HUES6 (cell line): ENCODE results near the gene NHEJ1.
A peak's percentile ranks its signal among the peaks of the same experiment; 100 is the strongest.

ENCODE experiments used
- H3K27ac ChIP-seq: 2 replicates; pipeline ENCODE4 v1.7.0; 2013; ENCODE audit warnings: low read depth, mild to moderate bottlenecking, low read length, inconsistent platforms
- H3K27me3 ChIP-seq: 2 replicates; pipeline ENCODE4 v1.6.1; 2013; ENCODE audit warnings: low read length; ENCODE audit not compliant: control insufficient read depth, insufficient read depth
- H3K36me3 ChIP-seq: 2 replicates; pipeline ENCODE4 v1.6.1; 2013; ENCODE audit warnings: low read length; ENCODE audit not compliant: control insufficient read depth, insufficient read depth
- H3K4me1 ChIP-seq: 2 replicates; pipeline ENCODE4 v1.6.1; 2013; ENCODE audit warnings: low read length; ENCODE audit not compliant: control insufficient read depth, insufficient read depth
- H3K4me3 ChIP-seq: 2 replicates; pipeline ENCODE4 v1.5.1; 2013; ENCODE audit warnings: low read depth, low read length
- H3K9ac ChIP-seq: one replicate; pipeline ENCODE4 v1.6.1; 2013; ENCODE audit warnings: mild to moderate bottlenecking, low read length
- H3K9me3 ChIP-seq: 2 replicates; pipeline ENCODE4 v1.6.1; 2013; ENCODE audit warnings: low read depth, low read length; ENCODE audit not compliant: control insufficient read depth, insufficient read depth

Gene NHEJ1

GRCh38 chr2:219159771-219160185 lies 837 bp downstream of the NHEJ1 start:
- Histone ChIP-seq H3K36me3 (no peaks in the 10 kb centered on the region), H3K9me3 (no peaks in the 10 kb centered on the region), H3K4me3 (peak overlapping the region; percentile 84), H3K4me1 (peaks cover 12% of the 10 kb centered on the region; the same call in 1 of the 2 replicates), H3K27me3 (peaks cover 15% of the 10 kb centered on the region), H3K27ac (no peak overlapping the region), H3K9ac (peak overlapping the region; percentile 29)

GRCh38 chr2:219158586-219158985 lies 2.0 kb downstream of the NHEJ1 start:
- Histone ChIP-seq H3K27me3 (peaks cover 15% of the 10 kb centered on the region), H3K9ac (no peak overlapping the region), H3K4me3 (no peak overlapping the region), H3K27ac (no peak overlapping the region), H3K36me3 (no peaks in the 10 kb centered on the region), H3K9me3 (no peaks in the 10 kb centered on the region), H3K4me1 (peaks cover 12% of the 10 kb centered on the region; the same call in 1 of the 2 replicates)

GRCh38 chr2:219158025-219158424 lies 2.6 kb downstream of the NHEJ1 start:
- H3K4me3 ChIP-seq: no peak overlapping the region
- no peaks in the 10 kb centered on the region for H3K9me3 ChIP-seq
- peaks cover 15% of the 10 kb centered on the region for H3K27me3 ChIP-seq
- peaks cover 12% of the 10 kb centered on the region; the same call in 1 of the 2 replicates for H3K4me1 ChIP-seq
- H3K36me3 ChIP-seq: no peaks in the 10 kb centered on the region
- H3K27ac ChIP-seq: no peak overlapping the region
- H3K9ac ChIP-seq: no peak overlapping the region

GRCh38 chr2:219157396-219157795 lies 3.2 kb downstream of the NHEJ1 start:
- H3K4me1 ChIP-seq: peaks cover 12% of the 10 kb centered on the region; the same call in 1 of the 2 replicates
- H3K36me3 ChIP-seq: no peaks in the 10 kb centered on the region
- no peak overlapping the region for H3K4me3 ChIP-seq
- H3K9me3 ChIP-seq: no peaks in the 10 kb centered on the region
- H3K27ac ChIP-seq: no peak overlapping the region
- no peak overlapping the region for H3K9ac ChIP-seq
- peaks cover 11% of the 10 kb centered on the region for H3K27me3 ChIP-seq

- Histone ChIP-seq H3K27ac (no peak overlapping the region), H3K4me1 (peaks cover 8% of the 10 kb centered on the region; the same call in 1 of the 2 replicates), H3K4me3 (no peak overlapping the region), H3K36me3 (no peaks in the 10 kb centered on the region), H3K9ac (no peak overlapping the region), H3K27me3 (no peaks in the 10 kb centered on the region), H3K9me3 (no peaks in the 10 kb centered on the region)
Measured at GRCh38 chr2:219155054-219155644, 5.5 kb downstream of the NHEJ1 start.

- Histone ChIP-seq H3K9me3 (no peaks in the 10 kb centered on the region), H3K27me3 (no peaks in the 10 kb centered on the region), H3K4me3 (no peak overlapping the region), H3K36me3 (peaks cover 21% of the 10 kb centered on the region), H3K27ac (no peak overlapping the region), H3K4me1 (no peaks in the 10 kb centered on the region), H3K9ac (no peak overlapping the region)
Measured at GRCh38 chr2:219149667-219150066, 10.9 kb downstream of the NHEJ1 start.

- no peak overlapping the region for H3K4me3 ChIP-seq
- H3K27me3 ChIP-seq: no peaks in the 10 kb centered on the region
- no peak overlapping the region for H3K27ac ChIP-seq
- peaks cover 25% of the 10 kb centered on the region for H3K36me3 ChIP-seq
- H3K4me1 ChIP-seq: no peaks in the 10 kb centered on the region
- H3K9me3 ChIP-seq: 0 out of 2 replicates have a peak, but pooled peaks cover 3% of the 10 kb centered on the region
- H3K9ac ChIP-seq: no peak overlapping the region
Measured at GRCh38 chr2:219142329-219142728, 18.3 kb downstream of the NHEJ1 start.

GRCh38 chr2:219140722-219141121 lies 19.9 kb downstream of the NHEJ1 start:
- no peaks in the 10 kb centered on the region for H3K27me3 ChIP-seq
- no peak overlapping the region for H3K9ac ChIP-seq
- H3K4me3 ChIP-seq: no peak overlapping the region
- 0 out of 2 replicates have a peak, but pooled peaks cover 3% of the 10 kb centered on the region for H3K9me3 ChIP-seq
- peaks cover 12% of the 10 kb centered on the region for H3K36me3 ChIP-seq
- H3K4me1 ChIP-seq: no peaks in the 10 kb centered on the region
- no peak overlapping the region for H3K27ac ChIP-seq

GRCh38 chr2:219133976-219134375 lies 26.6 kb downstream of the NHEJ1 start:
- H3K9ac ChIP-seq: no peak overlapping the region
- no peaks in the 10 kb centered on the region for H3K27me3 ChIP-seq
- H3K4me1 ChIP-seq: no peaks in the 10 kb centered on the region; the same call in 1 of the 2 replicates
- H3K36me3 ChIP-seq: no peaks in the 10 kb centered on the region
- no peak overlapping the region for H3K4me3 ChIP-seq
- no peak overlapping the region for H3K27ac ChIP-seq
- H3K9me3 ChIP-seq: no peaks in the 10 kb centered on the region

- H3K9ac ChIP-seq: no peak overlapping the region
- no peaks in the 10 kb centered on the region; the same call in 1 of the 2 replicates for H3K4me1 ChIP-seq
- no peaks in the 10 kb centered on the region for H3K36me3 ChIP-seq
- H3K4me3 ChIP-seq: no peak overlapping the region
- no peak overlapping the region for H3K27ac ChIP-seq
- no peaks in the 10 kb centered on the region for H3K9me3 ChIP-seq
- no peaks in the 10 kb centered on the region for H3K27me3 ChIP-seq
Measured at GRCh38 chr2:219131744-219132143, 28.9 kb downstream of the NHEJ1 start.

- Histone ChIP-seq H3K27me3 (no peaks in the 10 kb centered on the region), H3K4me3 (no peak overlapping the region), H3K4me1 (no peaks in the 10 kb centered on the region; the same call in 1 of the 2 replicates), H3K9ac (no peak overlapping the region), H3K36me3 (no peaks in the 10 kb centered on the region), H3K9me3 (no peaks in the 10 kb centered on the region), H3K27ac (no peak overlapping the region)
Measured at GRCh38 chr2:219131327-219131726, 29.3 kb downstream of the NHEJ1 start.
